Measurements from ENCODE around the gene UBN2.

UBN2 gene

DNA sequence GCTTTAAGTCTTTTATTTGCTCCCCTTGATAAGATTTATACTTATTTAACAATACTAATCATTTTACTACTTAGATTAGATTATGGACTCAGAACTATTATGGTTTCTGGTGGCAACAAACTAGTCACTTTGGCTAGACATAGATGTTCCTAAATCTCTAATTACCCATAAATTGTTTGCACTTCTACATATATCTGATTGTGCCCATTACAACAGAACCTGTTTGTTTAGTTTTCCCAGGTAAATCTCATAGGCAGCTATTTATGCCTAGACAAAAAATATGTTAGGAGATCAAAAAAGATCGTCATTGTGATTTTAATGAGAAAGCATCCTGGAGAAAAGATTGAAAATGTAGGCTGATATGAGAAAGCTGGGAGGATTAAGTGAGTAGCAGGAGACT lies 14.4 kb downstream of the UBN2 start:
- DNase-seq (ENCODE audit: low spot score): no peak
- TF ChIP-seq, protein P1, sequence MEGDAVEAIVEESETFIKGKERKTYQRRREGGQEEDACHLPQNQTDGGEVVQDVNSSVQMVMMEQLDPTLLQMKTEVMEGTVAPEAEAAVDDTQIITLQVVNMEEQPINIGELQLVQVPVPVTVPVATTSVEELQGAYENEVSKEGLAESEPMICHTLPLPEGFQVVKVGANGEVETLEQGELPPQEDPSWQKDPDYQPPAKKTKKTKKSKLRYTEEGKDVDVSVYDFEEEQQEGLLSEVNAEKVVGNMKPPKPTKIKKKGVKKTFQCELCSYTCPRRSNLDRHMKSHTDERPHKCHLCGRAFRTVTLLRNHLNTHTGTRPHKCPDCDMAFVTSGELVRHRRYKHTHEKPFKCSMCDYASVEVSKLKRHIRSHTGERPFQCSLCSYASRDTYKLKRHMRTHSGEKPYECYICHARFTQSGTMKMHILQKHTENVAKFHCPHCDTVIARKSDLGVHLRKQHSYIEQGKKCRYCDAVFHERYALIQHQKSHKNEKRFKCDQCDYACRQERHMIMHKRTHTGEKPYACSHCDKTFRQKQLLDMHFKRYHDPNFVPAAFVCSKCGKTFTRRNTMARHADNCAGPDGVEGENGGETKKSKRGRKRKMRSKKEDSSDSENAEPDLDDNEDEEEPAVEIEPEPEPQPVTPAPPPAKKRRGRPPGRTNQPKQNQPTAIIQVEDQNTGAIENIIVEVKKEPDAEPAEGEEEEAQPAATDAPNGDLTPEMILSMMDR (IDR thresholded peaks at IDR 0.05; ENCODE audit: extremely low read depth, missing control alignments): no peak

GRCh38 chr7:139246494-139246893 lies 15.5 kb downstream of the UBN2 start:
- TF ChIP-seq, protein P1 (IDR thresholded peaks at IDR 0.05; ENCODE audit: extremely low read depth, missing control alignments): no peak
- no peak for DNase-seq (ENCODE audit: low spot score)

- TF ChIP-seq, protein P1 (IDR thresholded peaks at IDR 0.05; ENCODE audit: extremely low read depth, missing control alignments): no peak
- no peak for DNase-seq (ENCODE audit: low spot score)
Measured at GRCh38 chr7:139246905-139247304, 15.9 kb downstream of the UBN2 start.

DNA sequence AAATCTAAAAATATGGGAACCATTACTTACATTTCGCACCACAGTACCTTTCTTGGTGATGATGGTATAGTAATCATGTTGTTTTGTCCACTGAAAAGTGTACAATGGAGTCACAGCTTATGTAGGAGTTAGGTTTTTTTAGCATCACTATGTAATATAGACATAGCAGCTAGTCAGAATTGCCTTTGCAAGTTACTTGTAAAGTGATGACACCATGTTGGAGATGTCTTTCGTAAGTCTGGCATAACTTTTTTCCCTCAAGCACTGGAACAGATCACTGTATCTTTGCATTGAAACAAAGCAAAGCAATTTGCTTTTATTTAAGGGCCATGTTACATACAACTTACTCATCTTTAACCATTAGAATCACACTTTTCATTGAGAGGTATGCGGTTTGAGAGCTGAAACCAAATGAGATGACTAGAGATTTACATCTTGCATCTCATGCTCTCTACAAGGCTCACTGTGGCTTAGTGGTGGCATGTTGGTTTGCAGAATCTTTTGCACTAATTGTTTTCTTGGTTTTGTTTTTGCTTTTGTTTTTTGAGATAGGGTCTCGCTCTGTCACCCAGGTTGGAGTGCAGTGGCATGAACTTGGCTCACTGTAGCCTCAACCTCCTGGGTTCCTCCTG lies 18.3 kb downstream of the UBN2 start:
- TF ChIP-seq, protein P1 (IDR thresholded peaks at IDR 0.05; ENCODE audit: extremely low read depth, missing control alignments): no peak
- DNase-seq (ENCODE audit: low spot score): no peak

DNA sequence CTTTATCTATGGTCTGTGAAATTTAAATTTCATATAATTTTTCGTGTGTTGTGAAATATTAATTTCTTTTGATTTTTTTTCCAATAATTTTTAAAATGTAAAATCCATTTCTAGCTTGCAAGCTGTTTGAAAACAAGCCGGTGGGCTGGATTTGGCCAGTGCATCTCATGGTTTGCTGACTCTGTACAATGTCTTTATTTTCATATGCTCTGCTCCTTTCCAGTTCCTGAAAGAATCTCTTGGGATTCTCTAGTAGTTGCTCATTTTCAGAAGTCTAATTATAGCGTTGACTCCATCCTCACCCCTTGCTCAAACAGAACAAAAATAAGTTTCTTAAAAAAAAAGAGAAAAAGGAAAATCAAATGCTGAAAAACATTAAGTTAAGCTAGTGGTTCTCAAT lies 21.4 kb downstream of the UBN2 start:
- TF ChIP-seq, protein P1 (IDR thresholded peaks at IDR 0.05; ENCODE audit: extremely low read depth, missing control alignments): no peak
- DNase-seq (ENCODE audit: low spot score): no peak

- TF ChIP-seq, protein P1 (IDR thresholded peaks at IDR 0.05; ENCODE audit: extremely low read depth, missing control alignments): no peak
- DNase-seq (ENCODE audit: low spot score): no peak
Measured at GRCh38 chr7:139254281-139254680, 23.2 kb downstream of the UBN2 start.

DNA sequence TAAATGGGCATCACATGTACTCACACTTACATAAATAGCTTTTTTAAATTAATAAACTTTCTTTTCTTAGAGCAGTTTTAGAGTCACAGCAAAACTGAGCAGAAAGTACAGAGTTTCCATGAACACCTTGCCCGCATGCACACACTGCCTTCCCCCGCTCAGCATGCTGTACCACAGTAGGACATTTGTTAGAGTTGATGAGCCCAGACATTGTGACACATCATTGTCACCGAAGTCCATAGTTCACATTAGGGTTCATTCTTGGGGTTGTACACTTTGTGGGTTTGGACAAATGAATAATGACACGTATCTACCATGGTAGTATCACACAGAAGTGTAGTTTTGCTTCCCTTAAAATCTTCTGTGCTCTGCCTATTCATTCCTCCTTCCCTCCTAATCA lies 23.7 kb downstream of the UBN2 start:
- TF ChIP-seq, protein P1 (IDR thresholded peaks at IDR 0.05; ENCODE audit: extremely low read depth, missing control alignments): no peak
- no peak for DNase-seq (ENCODE audit: low spot score)

Measured in GM20000 (cell line).